Ascending aorta (tissue), 2 donors: ENCODE measurements around the gene MAML2. TPM values are rescaled to one million over a fixed set of nuclear protein-coding genes. Genes with fewer than 3 reads are reported as not detected.

Experiments used
- DNase-seq, 2 donors: peaks; one replicate each; pipeline ENCODE4 v3.0.0-alpha.2; 2019; ENCODE audit warnings: low spot score in 2 of 2
- H3K27ac ChIP-seq, 2 donors: fragments of 200-600 bp; sonication (generic); one replicate each; pipeline ENCODE4 v1.5.1; 2016 to 2017; ENCODE audit warnings: mild to moderate bottlenecking in 1 of 2
- H3K27me3 ChIP-seq: fragments of 200-600 bp; sonication (generic); one replicate; pipeline ENCODE4 v1.5.1; 2017
- H3K36me3 ChIP-seq, 2 donors: fragments of 200-600 bp; sonication (generic); one replicate each; pipeline ENCODE4 v1.5.1; 2016
- H3K4me1 ChIP-seq, 2 donors: fragments of 200-600 bp; sonication (generic); one replicate each; pipeline ENCODE4 v1.5.1; 2016 to 2017; ENCODE audit warnings: mild to moderate bottlenecking in 1 of 2
- H3K4me3 ChIP-seq, 2 donors: fragments of 200-600 bp; sonication (generic); one replicate each; pipeline ENCODE4 v1.5.1; 2016 to 2017; ENCODE audit warnings: mild to moderate bottlenecking in 1 of 2
- H3K9me3 ChIP-seq, 2 donors: fragments of 200-600 bp; sonication (generic); one replicate each; pipeline ENCODE4 v1.5.1; 2016
- intact Hi-C: fragments of 100-400 bp; cut with DNase I; formaldehyde crosslinking; loops from one replicate; pipeline ENCODE4 v1.15.1; 2023
- total RNA-seq: library from RNA; depleted of rRNA; stranded (reverse); fragments of >200 nt; gene quantifications from one replicate; pipeline ENCODE4 v1.1.0, GENCODE V29; 2016
- TF ChIP-seq, protein P1 (sequence below), 3 experiments: fragments of 200-600 bp in 2 of 3; fragments of 450-650 bp in 1 of 3; sonication (generic) in 2 of 3; IDR thresholded peaks; one replicate each; pipeline ENCODE4 v1.5.1; 2016 to 2019; ENCODE audit warnings: antibody characterized with exemption in 3 of 3, mild to moderate bottlenecking in 1 of 3, moderate library complexity in 1 of 3

The MAML2 gene
- total RNA-seq, 1 donor from 2014 or later: 13.2 TPM

DNA sequence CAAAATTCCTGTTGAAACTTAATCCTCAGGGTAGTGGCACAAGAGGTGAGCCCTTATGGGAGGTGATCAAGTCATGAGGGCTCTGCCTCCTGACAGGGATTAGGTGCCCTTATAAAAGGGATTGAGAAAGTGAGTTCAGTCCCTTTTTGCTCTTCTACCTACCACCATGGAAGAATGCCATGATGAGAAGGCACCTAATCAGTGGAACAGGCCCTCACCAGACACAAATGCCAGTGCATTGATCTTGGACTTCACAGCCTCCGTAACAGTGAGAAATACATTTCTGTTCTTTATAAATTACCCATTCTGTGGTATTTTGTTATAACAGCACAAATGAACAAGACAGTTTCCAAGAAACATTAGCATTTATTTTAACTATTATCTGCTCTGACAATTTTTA lies 338.1 kb downstream of the MAML2 start:
- intact Hi-C loops: loop anchor here (5.0 kb wide), 1 partner anchor 382 kb away; the partner anchor contains the start of gene CCDC82

DNA sequence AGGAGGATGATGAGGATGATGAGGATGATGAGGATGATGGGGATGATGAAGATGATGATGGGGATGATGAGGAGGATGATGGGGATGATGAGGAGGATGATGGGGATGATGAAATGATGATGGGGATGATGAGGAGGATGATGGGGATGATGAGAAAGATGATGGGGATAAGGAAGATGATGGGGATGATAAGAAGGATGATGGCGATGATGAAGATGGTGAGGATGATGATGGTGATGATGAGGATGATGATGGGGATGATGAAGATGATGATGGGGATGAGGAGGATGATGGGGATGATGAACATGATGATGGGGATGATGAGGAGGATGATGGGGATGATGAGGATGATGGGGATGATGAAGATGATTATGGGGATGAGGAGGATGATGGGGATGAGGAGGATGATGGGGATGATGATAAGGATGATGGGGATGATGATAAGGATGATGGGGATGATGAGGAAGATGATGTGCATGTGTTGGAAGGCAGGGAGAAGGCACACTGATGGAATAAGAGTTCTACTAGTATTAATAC lies 340.2 kb downstream of the MAML2 start:
- no peak for DNase-seq
- TF ChIP-seq, protein P1, sequence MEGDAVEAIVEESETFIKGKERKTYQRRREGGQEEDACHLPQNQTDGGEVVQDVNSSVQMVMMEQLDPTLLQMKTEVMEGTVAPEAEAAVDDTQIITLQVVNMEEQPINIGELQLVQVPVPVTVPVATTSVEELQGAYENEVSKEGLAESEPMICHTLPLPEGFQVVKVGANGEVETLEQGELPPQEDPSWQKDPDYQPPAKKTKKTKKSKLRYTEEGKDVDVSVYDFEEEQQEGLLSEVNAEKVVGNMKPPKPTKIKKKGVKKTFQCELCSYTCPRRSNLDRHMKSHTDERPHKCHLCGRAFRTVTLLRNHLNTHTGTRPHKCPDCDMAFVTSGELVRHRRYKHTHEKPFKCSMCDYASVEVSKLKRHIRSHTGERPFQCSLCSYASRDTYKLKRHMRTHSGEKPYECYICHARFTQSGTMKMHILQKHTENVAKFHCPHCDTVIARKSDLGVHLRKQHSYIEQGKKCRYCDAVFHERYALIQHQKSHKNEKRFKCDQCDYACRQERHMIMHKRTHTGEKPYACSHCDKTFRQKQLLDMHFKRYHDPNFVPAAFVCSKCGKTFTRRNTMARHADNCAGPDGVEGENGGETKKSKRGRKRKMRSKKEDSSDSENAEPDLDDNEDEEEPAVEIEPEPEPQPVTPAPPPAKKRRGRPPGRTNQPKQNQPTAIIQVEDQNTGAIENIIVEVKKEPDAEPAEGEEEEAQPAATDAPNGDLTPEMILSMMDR (IDR thresholded peaks at IDR 0.05): no peak

More for the DNA sequence above, 338.1 kb downstream of the MAML2 start:
- Histone ChIP-seq H3K4me1 (peaks cover 0 to 21% of the 10 kb centered on the region in 2 donors), H3K27ac (no peak overlapping the region), H3K4me3 (no peak overlapping the region), H3K36me3 (no peaks in the 10 kb centered on the region), H3K27me3 (no peaks in the 10 kb centered on the region), H3K9me3 (no peaks in the 10 kb centered on the region)
- TF ChIP-seq, protein P1 (IDR thresholded peaks at IDR 0.05): no peak
- DNase-seq: no peak

DNA sequence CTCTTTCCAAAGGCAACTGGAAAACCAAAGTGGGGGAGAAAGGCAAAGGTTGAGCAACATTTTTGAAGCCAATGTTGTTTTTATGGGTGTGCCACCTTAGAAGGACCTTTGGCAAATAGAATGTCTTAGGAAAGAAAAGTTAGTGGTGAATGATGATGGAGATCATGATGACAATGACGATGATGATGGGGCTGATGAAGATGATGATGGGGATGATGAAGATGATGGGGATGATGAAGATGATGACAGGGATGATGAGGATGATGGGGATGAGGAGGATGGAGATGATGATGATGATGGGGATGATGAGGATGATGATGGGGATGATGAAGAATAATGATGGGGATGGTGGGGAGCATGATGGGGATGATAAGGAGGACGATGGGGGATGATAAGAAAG lies 340.7 kb downstream of the MAML2 start:
- no peak overlapping the region for H3K4me3 ChIP-seq
- H3K27me3 ChIP-seq: no peaks in the 10 kb centered on the region
- no peaks in the 10 kb centered on the region for H3K36me3 ChIP-seq
- no peak for DNase-seq
- no peaks in the 10 kb centered on the region for H3K9me3 ChIP-seq
- intact Hi-C loops: loop anchor here (5.0 kb wide), 1 partner anchor 385 kb away; the partner anchor contains the start of gene CCDC82
- peak overlapping the region in 1 of 2 donors; percentile 85 for H3K27ac ChIP-seq
- H3K4me1 ChIP-seq: peaks cover 0 to 28% of the 10 kb centered on the region in 2 donors
- TF ChIP-seq, protein P1 (IDR thresholded peaks at IDR 0.05): no peak

More for the DNA sequence above, 340.2 kb downstream of the MAML2 start:
- intact Hi-C loops: loop anchor here (5.0 kb wide), 1 partner anchor 384 kb away; the partner anchor contains the start of gene CCDC82
- H3K27me3 ChIP-seq: no peaks in the 10 kb centered on the region
- no peaks in the 10 kb centered on the region for H3K9me3 ChIP-seq
- no peak overlapping the region for H3K27ac ChIP-seq
- H3K4me3 ChIP-seq: no peak overlapping the region
- peaks cover 0 to 28% of the 10 kb centered on the region in 2 donors for H3K4me1 ChIP-seq
- no peaks in the 10 kb centered on the region for H3K36me3 ChIP-seq

DNA sequence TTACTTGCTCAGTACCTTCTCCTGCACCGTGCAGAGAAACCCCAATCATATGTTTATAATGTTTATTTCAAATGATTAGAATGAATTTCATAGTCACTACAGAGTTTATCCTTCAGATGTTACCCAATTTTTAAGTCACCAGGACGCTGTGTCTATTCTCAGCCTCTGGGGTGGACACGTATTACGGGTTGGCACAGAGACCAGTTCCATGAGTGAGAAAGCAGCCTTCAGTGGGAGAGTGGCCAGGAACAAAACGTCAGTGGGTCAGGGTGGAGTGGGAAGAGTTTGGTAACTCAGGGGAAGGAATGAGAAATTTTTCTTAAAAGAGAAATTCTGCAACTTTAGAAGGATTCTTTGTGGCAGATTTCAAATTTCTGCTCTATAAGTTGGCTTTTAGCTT lies 342.0 kb downstream of the MAML2 start:
- H3K36me3 ChIP-seq: no peaks in the 10 kb centered on the region
- H3K9me3 ChIP-seq: no peaks in the 10 kb centered on the region
- peaks cover 0 to 28% of the 10 kb centered on the region in 2 donors for H3K4me1 ChIP-seq
- peak; percentile 65 to 96 for DNase-seq
- intact Hi-C loops: loop anchor here (1.0 to 5.0 kb wide), 2 partner anchors 11 to 386 kb away; partner anchors contain the start of gene CCDC82
- H3K27ac ChIP-seq: peak overlapping the region; percentile 75 to 85
- no peaks in the 10 kb centered on the region for H3K27me3 ChIP-seq
- TF ChIP-seq, protein P1 (IDR thresholded peaks at IDR 0.05): no peak
- H3K4me3 ChIP-seq: peak overlapping the region in 1 of 2 donors; percentile 48

DNA sequence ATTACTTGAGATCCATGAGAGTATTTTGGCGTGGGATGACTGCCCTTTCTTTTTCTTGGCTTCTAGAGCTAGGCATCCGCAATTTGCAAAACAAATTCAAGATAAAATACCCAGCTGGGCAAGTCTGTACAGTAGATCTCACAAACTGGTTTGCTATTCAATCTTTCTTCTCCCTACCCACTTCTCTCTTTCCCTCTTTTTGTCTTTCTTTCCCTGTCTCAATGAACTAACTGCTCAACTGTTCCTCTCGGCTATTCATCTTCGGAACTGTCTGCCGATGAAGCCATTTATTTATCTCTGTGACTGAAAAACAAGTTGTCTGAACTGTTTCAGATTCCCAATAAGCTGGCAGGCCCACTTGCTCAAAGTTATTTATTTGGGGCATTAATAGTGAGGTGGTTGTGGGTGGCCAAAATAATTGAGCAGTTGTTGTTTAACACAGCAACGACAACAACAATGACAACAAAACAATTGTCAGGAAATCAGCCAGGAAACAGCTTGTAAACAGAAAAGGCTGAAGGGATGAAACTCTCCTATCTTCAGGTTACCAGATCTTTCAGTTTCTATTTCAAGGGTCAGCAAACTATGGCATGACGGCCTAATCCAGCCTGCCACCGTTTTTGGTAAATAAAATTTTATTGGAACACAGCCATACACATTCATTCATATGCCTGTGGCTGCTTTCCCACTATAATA lies 343.1 kb downstream of the MAML2 start:
- intact Hi-C loops: loop anchor here (5.0 kb wide), 1 partner anchor 387 kb away; the partner anchor contains the start of gene CCDC82
- no peaks in the 10 kb centered on the region for H3K9me3 ChIP-seq
- TF ChIP-seq, protein P1 (IDR thresholded peaks at IDR 0.05): no peak
- H3K36me3 ChIP-seq: no peaks in the 10 kb centered on the region
- H3K27me3 ChIP-seq: no peaks in the 10 kb centered on the region
- no peak for DNase-seq
- peak overlapping the region; percentile 75 to 85 for H3K27ac ChIP-seq
- peaks cover 0 to 28% of the 10 kb centered on the region in 2 donors for H3K4me1 ChIP-seq
- H3K4me3 ChIP-seq: peak overlapping the region; percentile 7 to 48
